HepG2 (cell line): ENCODE results near the gene CNOT6.

Source experiments
- ELF1 ChIP-seq: sonication (generic); formaldehyde crosslinking; IDR thresholded peaks from 2 replicates; pipeline ENCODE4 v1.4.0; 2020; ENCODE audit warnings: missing genetic modification reagents
- FOSL1 ChIP-seq: sonication (generic); formaldehyde crosslinking; IDR thresholded peaks from 2 replicates; pipeline ENCODE4 v1.9.0; 2021; ENCODE audit warnings: missing genetic modification reagents, borderline replicate concordance
- TARDBP ChIP-seq: sonication (generic); formaldehyde crosslinking; IDR thresholded peaks from 2 replicates; pipeline ENCODE4 v1.8.0; 2022; ENCODE audit warnings: mild to moderate bottlenecking, missing genetic modification reagents
- ZNF33A ChIP-seq: sonication (generic); formaldehyde crosslinking; IDR thresholded peaks from 2 replicates; pipeline ENCODE4 v1.5.1; 2020; ENCODE audit warnings: missing genetic modification reagents, mild to moderate bottlenecking, moderate library complexity, borderline replicate concordance
- TF ChIP-seq, protein P1 (sequence below): IDR thresholded peaks from 2 replicates; pipeline ENCODE4 v1.6.1; 2012; ENCODE audit warnings: inconsistent platforms
- TF ChIP-seq, protein P2 (sequence below): sonication (generic); formaldehyde crosslinking; IDR thresholded peaks from 2 replicates; pipeline ENCODE4 v1.5.0; 2020; ENCODE audit warnings: mild to moderate bottlenecking, missing genetic modification reagents, moderate library complexity

DNA sequence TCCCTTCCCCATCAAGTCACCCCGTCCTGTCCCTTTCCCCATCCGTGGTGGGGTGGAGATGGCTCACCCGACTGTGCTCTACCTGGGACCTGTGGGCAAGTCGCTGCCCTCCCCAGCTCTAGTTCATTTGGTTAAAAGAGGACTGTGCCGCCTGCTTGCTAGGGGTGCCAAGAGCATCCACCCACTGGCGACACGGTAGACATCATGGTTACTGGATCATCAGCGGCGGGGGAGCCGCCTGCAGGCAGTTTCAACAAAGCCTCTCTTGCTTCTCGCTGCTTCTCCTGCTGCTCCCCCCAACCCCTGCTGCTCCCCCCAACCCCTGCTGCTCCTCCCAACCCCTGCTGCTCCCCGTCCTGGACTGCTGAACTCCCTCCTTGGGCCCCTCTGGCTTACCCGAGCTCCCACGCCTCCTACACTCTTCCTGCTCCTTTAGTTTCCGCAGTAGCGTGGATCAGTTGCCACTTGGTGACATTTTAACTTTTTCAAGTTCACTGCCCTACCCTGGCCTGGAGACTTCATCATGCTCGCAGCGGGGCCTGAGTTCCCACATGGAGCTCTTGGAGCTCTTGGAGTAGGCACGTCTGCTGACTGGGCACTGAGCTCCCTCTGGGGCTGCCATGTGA, 119.1 kb downstream of the CNOT6 start:
- TF ChIP-seq, protein P1, sequence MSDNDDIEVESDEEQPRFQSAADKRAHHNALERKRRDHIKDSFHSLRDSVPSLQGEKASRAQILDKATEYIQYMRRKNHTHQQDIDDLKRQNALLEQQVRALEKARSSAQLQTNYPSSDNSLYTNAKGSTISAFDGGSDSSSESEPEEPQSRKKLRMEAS, result no peak
- TF ChIP-seq ELF1 (CRISPR knock-in tag) (no peak), TARDBP (CRISPR knock-in tag) (no peak), ZNF33A (CRISPR knock-in tag) (no peak), FOSL1 (CRISPR knock-in tag) (no peak)
- TF ChIP-seq, protein P2, sequence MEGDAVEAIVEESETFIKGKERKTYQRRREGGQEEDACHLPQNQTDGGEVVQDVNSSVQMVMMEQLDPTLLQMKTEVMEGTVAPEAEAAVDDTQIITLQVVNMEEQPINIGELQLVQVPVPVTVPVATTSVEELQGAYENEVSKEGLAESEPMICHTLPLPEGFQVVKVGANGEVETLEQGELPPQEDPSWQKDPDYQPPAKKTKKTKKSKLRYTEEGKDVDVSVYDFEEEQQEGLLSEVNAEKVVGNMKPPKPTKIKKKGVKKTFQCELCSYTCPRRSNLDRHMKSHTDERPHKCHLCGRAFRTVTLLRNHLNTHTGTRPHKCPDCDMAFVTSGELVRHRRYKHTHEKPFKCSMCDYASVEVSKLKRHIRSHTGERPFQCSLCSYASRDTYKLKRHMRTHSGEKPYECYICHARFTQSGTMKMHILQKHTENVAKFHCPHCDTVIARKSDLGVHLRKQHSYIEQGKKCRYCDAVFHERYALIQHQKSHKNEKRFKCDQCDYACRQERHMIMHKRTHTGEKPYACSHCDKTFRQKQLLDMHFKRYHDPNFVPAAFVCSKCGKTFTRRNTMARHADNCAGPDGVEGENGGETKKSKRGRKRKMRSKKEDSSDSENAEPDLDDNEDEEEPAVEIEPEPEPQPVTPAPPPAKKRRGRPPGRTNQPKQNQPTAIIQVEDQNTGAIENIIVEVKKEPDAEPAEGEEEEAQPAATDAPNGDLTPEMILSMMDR (CRISPR knock-in tag), result no peak
